A673 (cell line): ENCODE data around the gene DEF6. TPM values are rescaled to one million over a fixed set of nuclear protein-coding genes. Genes with fewer than 3 reads are reported as not detected.
"Not testable (repeated sequence)": the region's sequence is repeated elsewhere in the genome, so short reads cannot be mapped to it uniquely, and the experiment has no call there.

Experiments used
- BruUV-seq: library from RNA; stranded (reverse); fragments of 400-500 nt; replicated peaks from 2 replicates; lab custom pipeline; 2021; lab: Mats Ljungman, UMichigan
- CTCF ChIA-PET: fragments of 300-600 bp; sonication (Branson Sonifier 250); formaldehyde crosslinking; loops from one replicate; lab custom pipeline; 2022; ENCODE audit warnings: antibody characterized with exemption; lab: Charles Lee
- POLR2A ChIA-PET: fragments of 300-600 bp; sonication (Branson Sonifier 250); formaldehyde crosslinking; loops from one replicate; lab custom pipeline; 2022; ENCODE audit warnings: antibody characterized with exemption; ENCODE audit not compliant: low non-redundant PET; lab: Charles Lee
- DNase-seq: peaks from one replicate; pipeline ENCODE4 v3.0.0-alpha.2; 2015; ENCODE audit warnings: low spot score
- H3K27ac ChIP-seq: fragments of 200-600 bp; sonication (generic); 2 replicates; pipeline ENCODE4 v1.5.1; 2016; ENCODE audit warnings: mixed run types, low read depth, mild to moderate bottlenecking, mixed read lengths, antibody characterized with exemption, low read length; ENCODE audit not compliant: poor library complexity, severe bottlenecking
- H3K27me3 ChIP-seq: fragments of 200-600 bp; sonication (generic); replicated peaks from 2 replicates; pipeline ENCODE4 v1.6.1; 2017; ENCODE audit warnings: mixed run types, low read depth, mild to moderate bottlenecking, mixed read lengths, antibody characterized with exemption, low read length; ENCODE audit not compliant: insufficient read depth, poor library complexity
- H3K36me3 ChIP-seq: fragments of 200-600 bp; sonication (generic); 2 replicates; pipeline ENCODE4 v1.6.1; 2016; ENCODE audit warnings: mixed run types, mild to moderate bottlenecking, mixed read lengths, antibody characterized with exemption, low read length; ENCODE audit not compliant: insufficient read depth, poor library complexity, severe bottlenecking
- H3K4me1 ChIP-seq: fragments of 200-600 bp; sonication (generic); 2 replicates; pipeline ENCODE4 v1.6.1; 2017; ENCODE audit warnings: mixed run types, mild to moderate bottlenecking, mixed read lengths, antibody characterized with exemption, low read length; ENCODE audit not compliant: insufficient read depth, poor library complexity, severe bottlenecking
- H3K4me3 ChIP-seq: fragments of 200-600 bp; sonication (generic); 2 replicates; pipeline ENCODE4 v1.5.1; 2016; ENCODE audit warnings: low read depth, mixed run types, mild to moderate bottlenecking, mixed read lengths, low read length; ENCODE audit not compliant: poor library complexity, severe bottlenecking
- H3K9me3 ChIP-seq: fragments of 200-600 bp; sonication (generic); 2 replicates; pipeline ENCODE4 v1.6.1; 2016; ENCODE audit warnings: mixed run types, low read depth, mild to moderate bottlenecking, mixed read lengths, antibody characterized with exemption, low read length; ENCODE audit not compliant: poor library complexity, severe bottlenecking
- CTCF ChIP-seq: fragments of 300-800, 200-600 bp; sonication (generic); conservative IDR thresholded peaks from 2 replicates; pipeline ENCODE4 v1.5.1; 2017; ENCODE audit warnings: low read depth, mild to moderate bottlenecking, antibody characterized with exemption, low read length, moderate library complexity, mixed read lengths
- EZH2 ChIP-seq: fragments of 200-600 bp; sonication (generic); IDR thresholded peaks from 2 replicates; pipeline ENCODE4 v1.6.1; 2017; ENCODE audit warnings: borderline replicate concordance, low read depth, mild to moderate bottlenecking, mixed read lengths, antibody characterized with exemption, low read length; ENCODE audit not compliant: poor library complexity, severe bottlenecking
- intact Hi-C: fragments of 100-400 bp; cut with micrococcal nuclease; formaldehyde crosslinking; loops from one replicate; pipeline ENCODE4 v1.10.0; 2022; ENCODE audit not compliant: unreplicated experiment
- total RNA-seq: library from RNA; stranded (reverse); gene quantifications from 2 replicates; pipeline ENCODE4 v1.2.3, GENCODE V29; 2021

DEF6 gene
- total RNA-seq, 1 experiment from 2014 or later, result 0.37 TPM

GRCh38 chr6:35305117-35305516 is 7.5 kb downstream of the DEF6 start:
- H3K9me3 ChIP-seq, result no peaks in the 10 kb centered on the region
- TF ChIP-seq EZH2 (no peak), CTCF (no peak)
- ChIA-PET CTCF (interaction anchor here (0.7 kb wide), 1 partner anchor 159 kb away, joined by 4 read pairs; no protein-coding TSS in a partner anchor), POLR2A (no interaction called here)
- H3K4me3 ChIP-seq, result no peak overlapping the region
- intact Hi-C loops, result no loop called here
- BruUV-seq, result no TSS peak
- no peak for DNase-seq
- no peak overlapping the region for H3K27ac ChIP-seq
- no peaks in the 10 kb centered on the region for H3K27me3 ChIP-seq
- no peaks in the 10 kb centered on the region for H3K4me1 ChIP-seq
- H3K36me3 ChIP-seq, result no peaks in the 10 kb centered on the region

- H3K4me1 ChIP-seq, H3K4me3 ChIP-seq, H3K27ac ChIP-seq, intact Hi-C loops, POLR2A ChIA-PET, H3K36me3 ChIP-seq, DNase-seq, BruUV-seq, H3K27me3 ChIP-seq, CTCF ChIA-PET, H3K9me3 ChIP-seq: not testable (repeated sequence)
Observed at GRCh38 chr6:35307138-35307537, 9.5 kb downstream of the DEF6 start.

GRCh38 chr6:35308543-35308942 is 10.9 kb downstream of the DEF6 start:
- H3K27ac ChIP-seq, H3K4me3 ChIP-seq, H3K27me3 ChIP-seq, intact Hi-C loops, BruUV-seq, H3K36me3 ChIP-seq, H3K4me1 ChIP-seq, H3K9me3 ChIP-seq, DNase-seq, POLR2A ChIA-PET: not testable (repeated sequence)
- CTCF ChIA-PET, result interaction anchor here (0.5 kb wide), 1 partner anchor 21 kb away, joined by 3 read pairs; no protein-coding TSS in a partner anchor

- intact Hi-C loops, result no loop called here
- no peak for DNase-seq
- Histone ChIP-seq H3K4me1 (no peaks in the 10 kb centered on the region), H3K4me3 (no peak overlapping the region), H3K36me3 (no peaks in the 10 kb centered on the region), H3K27ac (no peak overlapping the region), H3K9me3 (no peaks in the 10 kb centered on the region), H3K27me3 (no peaks in the 10 kb centered on the region)
- CTCF ChIA-PET, result no interaction called here
- POLR2A ChIA-PET, result no interaction called here
- no TSS peak for BruUV-seq
- TF ChIP-seq EZH2 (no peak), CTCF (no peak)
Observed at GRCh38 chr6:35309611-35310264, 12.1 kb downstream of the DEF6 start.
